ENCODE data around the gene RELN. TPM values are rescaled to one million over a fixed set of nuclear protein-coding genes. Genes with fewer than 3 reads are reported as not detected.

RELN gene
- total RNA-seq, 6 donors from 2014 or later: 1.1 to 3.6 (median 2.6) TPM; not detected in 1

- TF ChIP-seq POLR2AphosphoS5 (IDR thresholded peaks at IDR 0.05) (no peak), CTCF (IDR thresholded peaks at IDR 0.05) (no peak), POLR2A (IDR thresholded peaks at IDR 0.05) (no peak), EP300 (IDR thresholded peaks at IDR 0.05) (no peak)
- no peaks in the 10 kb centered on the region for H3K36me3 ChIP-seq
- ATAC-seq (ENCODE audit: low FRiP score in 2 of 2) (no peak), DNase-seq (no peak)
- H3K27me3 ChIP-seq: no peaks in the 10 kb centered on the region
- H3K27ac ChIP-seq: no peak overlapping the region
- no peaks in the 10 kb centered on the region for H3K9me3 ChIP-seq
- H3K4me1 ChIP-seq: no peaks in the 10 kb centered on the region
- H3K4me3 ChIP-seq: no peak overlapping the region
- 69 to 76% methylated on average over 6 of the region's 6 CpGs for WGBS, 2 donors
Observed at GRCh38 chr7:103777440-103777839, 212.0 kb downstream of the RELN start.

- Histone ChIP-seq H3K36me3 (no peaks in the 10 kb centered on the region), H3K4me3 (no peak overlapping the region), H3K4me1 (no peaks in the 10 kb centered on the region), H3K9me3 (no peaks in the 10 kb centered on the region), H3K27ac (no peak overlapping the region), H3K27me3 (no peaks in the 10 kb centered on the region)
- DNase-seq (no peak), ATAC-seq (ENCODE audit: low FRiP score in 2 of 2) (no peak)
- 89 to 91% methylated on average over 7 of the region's 7 CpGs for WGBS, 2 donors
- no peak for TF ChIP-seq POLR2A (IDR thresholded peaks at IDR 0.05)
- TF ChIP-seq POLR2AphosphoS5 (IDR thresholded peaks at IDR 0.05): no peak
Observed at GRCh38 chr7:103773726-103774125, 215.7 kb downstream of the RELN start.

- TF ChIP-seq POLR2AphosphoS5 (IDR thresholded peaks at IDR 0.05) (no peak), EP300 (IDR thresholded peaks at IDR 0.05) (no peak), POLR2A (IDR thresholded peaks at IDR 0.05) (no peak), CTCF (IDR thresholded peaks at IDR 0.05) (no peak)
- no peaks in the 10 kb centered on the region for H3K4me1 ChIP-seq
- no peak for ATAC-seq (ENCODE audit: low FRiP score in 2 of 2)
- no peaks in the 10 kb centered on the region for H3K9me3 ChIP-seq
- H3K27me3 ChIP-seq: no peaks in the 10 kb centered on the region
- no peak overlapping the region for H3K27ac ChIP-seq
- no peaks in the 10 kb centered on the region for H3K36me3 ChIP-seq
- DNase-seq: no peak
- no peak overlapping the region for H3K4me3 ChIP-seq
- 63% methylated on average over 2 of the region's 2 CpGs for WGBS, 2 donors
Observed at GRCh38 chr7:103772171-103772773, 217.2 kb downstream of the RELN start.

GRCh38 chr7:103771294-103771693, 218.2 kb downstream of the RELN start:
- TF ChIP-seq CTCF (IDR thresholded peaks at IDR 0.05) (no peak), POLR2A (IDR thresholded peaks at IDR 0.05) (no peak), POLR2AphosphoS5 (IDR thresholded peaks at IDR 0.05) (no peak), EP300 (IDR thresholded peaks at IDR 0.05) (no peak)

GRCh38 chr7:103766660-103767059, 222.8 kb downstream of the RELN start:
- Histone ChIP-seq H3K27ac (no peak overlapping the region), H3K36me3 (no peaks in the 10 kb centered on the region), H3K4me3 (no peak overlapping the region), H3K27me3 (no peaks in the 10 kb centered on the region), H3K4me1 (no peaks in the 10 kb centered on the region), H3K9me3 (no peaks in the 10 kb centered on the region)
- ATAC-seq (ENCODE audit: low FRiP score in 2 of 2): no peak
- no peak for TF ChIP-seq POLR2A (IDR thresholded peaks at IDR 0.05)
- no peak for TF ChIP-seq CTCF (IDR thresholded peaks at IDR 0.05)
- TF ChIP-seq EP300 (IDR thresholded peaks at IDR 0.05): no peak
- TF ChIP-seq POLR2AphosphoS5 (IDR thresholded peaks at IDR 0.05): no peak
- DNase-seq: no peak
- 33 to 46% methylated on average over 4 to 5 of the region's 5 CpGs for WGBS, 2 donors

More at GRCh38 chr7:103771294-103771693, 218.2 kb downstream of the RELN start:
- H3K27ac ChIP-seq: no peak overlapping the region
- 73 to 75% methylated on average over 2 of the region's 2 CpGs for WGBS, 2 donors
- DNase-seq (no peak), ATAC-seq (ENCODE audit: low FRiP score in 2 of 2) (no peak)
- no peaks in the 10 kb centered on the region for H3K27me3 ChIP-seq
- no peaks in the 10 kb centered on the region for H3K4me1 ChIP-seq
- H3K9me3 ChIP-seq: no peaks in the 10 kb centered on the region
- no peaks in the 10 kb centered on the region for H3K36me3 ChIP-seq
- no peak overlapping the region for H3K4me3 ChIP-seq
